ENCODE data around the gene RAB7B.

Gene RAB7B

DNA sequence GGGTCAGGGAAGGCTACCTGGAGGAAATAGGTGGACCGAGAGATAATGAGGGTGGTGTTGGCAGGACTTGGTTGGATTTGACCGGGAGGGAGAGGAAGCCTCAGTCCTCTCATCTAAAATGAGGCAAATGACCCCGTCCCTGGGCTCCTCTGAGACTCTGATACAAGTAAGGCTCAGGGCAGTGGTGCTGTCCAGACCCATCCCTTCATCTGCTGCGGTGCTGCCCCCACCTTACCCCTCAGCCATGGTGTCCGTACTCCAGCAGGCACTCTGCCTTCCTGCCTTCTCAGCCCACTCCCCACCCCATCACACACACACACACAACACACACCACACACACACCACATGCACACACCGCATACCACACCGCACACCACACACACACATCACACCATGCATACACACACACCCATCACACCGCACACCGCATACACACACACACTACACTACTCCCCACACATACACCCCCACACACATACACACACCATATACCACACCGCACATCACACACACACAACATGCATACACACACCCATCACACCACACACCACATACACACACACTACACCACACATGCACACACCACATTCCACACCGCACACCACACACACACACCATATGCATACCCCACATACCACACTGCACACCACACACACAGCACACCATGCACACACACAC, 30.6 kb downstream of the RAB7B start:
- peak; percentile 54 for DNase-seq

DNA sequence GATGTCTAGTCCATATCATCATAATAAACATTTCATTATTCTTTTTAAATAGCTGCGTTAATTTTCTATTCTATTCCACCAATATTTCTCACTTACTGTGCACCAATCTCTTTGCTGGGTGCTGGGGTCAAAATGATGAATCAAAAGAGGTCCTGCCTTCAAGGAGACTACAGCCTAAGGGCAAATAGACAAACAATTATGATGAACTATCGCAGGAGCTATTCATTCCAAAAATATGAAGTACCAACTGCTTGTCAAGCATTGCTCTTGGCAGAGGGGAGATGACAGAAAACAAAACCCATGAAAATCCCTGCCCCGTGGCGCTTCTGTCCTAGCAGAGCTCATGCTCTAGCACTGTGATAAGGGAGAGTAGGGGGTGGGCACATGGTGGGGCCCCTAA, 31.1 kb downstream of the RAB7B start:
- DNase-seq = no peak

DNA sequence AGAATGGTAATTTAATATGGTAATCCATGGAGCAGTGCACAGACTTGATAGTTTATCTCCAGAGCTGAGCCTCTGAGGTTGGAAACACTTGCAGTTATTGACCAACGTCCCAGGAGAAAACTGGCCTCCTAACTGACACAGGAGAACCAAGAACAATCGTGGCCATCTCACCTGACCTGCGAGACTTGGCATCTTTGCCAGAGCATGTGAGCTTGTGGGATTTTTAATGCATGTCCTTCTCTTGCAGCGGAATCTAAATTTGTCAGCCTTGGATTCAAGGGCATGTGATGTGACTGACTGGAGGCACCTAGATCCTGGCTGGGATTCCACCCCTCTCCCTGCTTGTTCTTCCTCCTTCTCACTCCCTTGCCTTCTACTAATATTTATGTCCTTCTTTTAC, 32.1 kb downstream of the RAB7B start:
- DNase-seq = no peak

DNA sequence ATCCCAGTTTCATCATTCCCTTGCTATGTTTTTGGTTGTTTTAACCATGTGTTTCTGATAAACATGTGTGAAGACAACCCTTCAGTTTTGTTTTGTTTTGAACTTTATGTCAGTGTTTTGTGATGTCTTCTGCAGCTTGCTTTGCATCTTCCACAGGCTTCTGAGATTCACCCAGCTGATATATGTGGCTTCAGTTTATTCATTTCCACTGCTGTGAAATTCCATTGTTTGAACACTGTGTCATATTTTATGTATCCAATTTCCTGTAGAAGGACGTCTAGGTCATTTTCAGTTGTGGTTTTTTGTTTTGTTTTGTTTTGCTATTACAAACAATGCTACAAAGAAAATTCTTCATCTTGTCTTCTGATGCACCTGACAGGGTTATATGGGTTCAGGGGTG, 32.7 kb downstream of the RAB7B start:
- no peak for DNase-seq

DNA sequence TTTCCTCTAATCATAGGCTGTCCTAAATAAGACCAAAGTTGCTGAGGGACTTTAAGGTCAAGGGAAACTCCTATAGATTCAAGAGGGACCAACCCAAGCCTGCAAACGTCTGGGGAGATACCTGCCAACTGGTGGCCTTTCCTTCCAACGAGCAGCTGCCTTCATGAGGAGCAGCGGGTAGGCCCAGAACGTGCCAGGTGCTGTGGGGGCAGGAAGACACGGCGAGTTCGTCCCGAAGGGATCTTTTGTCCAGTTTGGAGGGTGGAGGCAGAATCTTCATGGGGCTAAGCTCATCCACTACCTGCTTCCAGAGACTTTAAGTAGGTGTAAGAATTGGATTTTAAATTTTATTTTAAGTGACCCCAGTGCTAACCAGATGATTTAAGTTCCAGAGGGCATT, 34.0 kb downstream of the RAB7B start:
- DNase-seq = no peak

DNA sequence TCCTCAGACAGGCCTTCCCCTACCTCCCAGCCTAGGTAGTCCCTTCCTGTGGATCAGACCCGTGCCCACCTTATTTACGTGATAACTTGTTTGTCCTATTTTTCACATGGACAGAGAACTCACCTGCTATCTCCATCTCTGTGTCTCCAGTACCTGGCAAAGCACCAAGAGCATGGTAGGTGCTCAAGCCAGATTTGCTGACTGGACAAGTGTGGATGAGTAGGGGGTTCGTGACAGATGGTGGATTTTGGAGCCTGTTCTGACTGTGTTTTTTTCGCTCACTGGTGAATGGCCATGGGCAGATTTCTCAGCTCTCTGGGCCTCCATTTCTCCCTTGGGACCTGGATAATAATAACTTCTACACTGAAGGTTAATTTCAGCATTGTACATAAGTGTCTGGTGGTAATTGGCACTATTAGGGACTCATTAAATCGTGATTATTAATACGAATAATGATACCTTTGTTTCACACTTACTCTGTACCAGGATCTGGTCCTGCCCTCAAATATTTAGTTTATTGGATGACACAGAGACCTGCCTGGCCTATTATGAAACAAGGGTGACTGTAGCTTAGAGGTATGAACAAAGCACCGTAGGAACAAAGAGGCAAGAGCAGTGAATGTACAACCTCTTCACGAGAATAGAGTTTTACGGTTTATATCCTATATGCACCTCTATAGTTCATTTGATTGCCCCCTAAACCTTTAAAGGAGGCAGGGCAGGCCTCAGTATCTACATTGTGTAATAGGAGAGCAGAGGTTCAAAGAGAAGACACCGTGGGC, 35.5 kb downstream of the RAB7B start:
- DNase-seq = no peak

DNA sequence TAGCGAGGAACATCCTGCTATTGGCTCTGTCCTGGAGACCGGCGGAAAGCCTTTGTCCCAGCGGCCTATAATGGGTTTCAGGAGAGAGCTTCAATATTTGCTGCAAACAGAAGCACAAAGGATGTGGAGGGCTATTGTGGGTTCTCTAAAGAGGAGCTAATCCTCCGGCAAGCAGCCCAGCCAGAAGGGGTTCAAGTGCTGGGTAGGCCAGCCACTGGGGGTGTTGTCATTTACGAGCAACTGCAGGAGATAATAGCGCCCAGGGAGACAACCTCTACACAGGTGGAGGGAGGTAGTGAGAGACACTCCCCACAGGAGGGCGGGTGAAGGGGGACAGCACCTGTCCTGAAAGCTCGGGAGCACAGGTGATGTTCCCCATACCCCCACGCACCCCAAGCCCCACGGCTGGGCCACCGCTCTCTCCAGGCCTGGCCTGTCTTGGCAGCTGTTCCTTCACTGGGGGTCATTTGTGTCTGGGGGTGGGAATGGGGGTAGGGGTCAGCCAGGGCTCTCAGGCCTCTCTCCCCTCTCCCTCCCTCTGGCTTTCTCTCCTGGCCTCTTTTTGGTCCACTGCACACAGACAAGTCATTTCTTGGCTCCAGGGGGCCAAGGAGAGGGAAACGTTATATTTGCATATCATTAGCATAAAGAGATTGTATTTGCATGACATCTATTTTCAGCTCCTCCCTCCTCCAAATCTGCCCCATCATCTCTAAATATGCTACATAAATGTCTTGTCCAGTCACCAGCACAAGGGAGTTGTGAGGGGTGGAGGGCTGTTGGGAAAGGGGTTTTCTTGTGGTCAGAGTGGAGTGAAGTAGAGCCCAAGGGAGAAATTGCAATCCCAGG, 37.9 kb downstream of the RAB7B start:
- DNase-seq = no peak

DNA sequence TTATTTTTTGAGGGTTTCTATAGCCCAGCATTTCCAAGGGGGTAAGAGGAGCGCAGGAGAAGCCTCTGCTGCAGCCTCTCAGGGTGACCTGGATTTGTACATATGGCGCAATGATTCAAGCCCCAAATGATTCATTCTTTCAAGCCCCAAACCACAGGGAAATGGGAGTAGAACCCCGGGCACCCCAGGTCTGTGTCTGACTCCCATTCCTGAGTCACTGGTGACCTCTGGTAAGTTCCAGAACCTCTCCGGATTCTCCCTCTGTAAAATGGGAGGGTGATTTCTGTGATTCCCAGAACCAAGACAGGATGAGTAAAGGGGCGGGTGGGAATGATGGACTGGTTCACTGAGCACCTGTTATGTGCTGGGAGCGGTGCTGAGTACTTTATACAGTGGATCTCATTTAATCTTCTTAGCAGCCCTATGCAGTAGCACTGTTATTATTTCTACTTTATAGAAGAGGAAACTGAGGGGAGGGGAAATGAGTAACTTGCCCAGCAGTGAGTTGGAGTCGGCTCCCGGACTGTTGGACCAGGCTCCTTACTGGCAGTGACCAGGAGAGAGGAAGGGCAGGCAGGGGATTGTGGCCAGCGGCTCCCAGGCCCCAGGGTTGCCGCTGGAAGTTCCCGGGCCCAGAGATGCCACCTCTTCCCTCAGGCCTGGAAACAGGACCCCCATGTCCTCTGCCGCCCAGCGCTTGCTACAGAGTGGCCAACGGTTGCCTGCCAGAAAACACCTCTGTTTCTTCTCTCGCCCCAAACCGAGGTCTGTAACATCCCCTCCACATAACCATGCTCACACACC, 39.6 kb downstream of the RAB7B start:
- DNase-seq = peak; percentile 52

DNA sequence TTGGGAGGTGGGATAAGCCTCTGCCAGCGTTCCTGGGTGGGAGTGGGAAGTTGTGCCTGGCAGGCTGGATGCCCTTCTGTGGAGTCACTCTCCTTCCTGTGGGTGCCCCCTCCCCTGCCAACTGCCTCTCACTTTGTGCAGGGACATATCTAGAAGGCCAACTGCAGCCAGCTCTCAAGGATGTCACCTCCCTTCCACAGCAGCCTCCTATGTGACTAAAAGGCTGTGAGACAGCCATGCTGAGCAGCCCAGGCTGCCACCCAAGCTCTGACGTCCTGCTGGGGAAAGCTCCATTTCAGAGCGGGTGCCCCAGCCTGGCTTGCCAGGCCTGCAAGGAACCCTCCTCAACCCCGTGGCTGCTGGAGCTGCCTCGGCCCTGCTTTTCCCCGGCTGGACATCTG, 40.4 kb downstream of the RAB7B start:
- no peak for DNase-seq

DNA sequence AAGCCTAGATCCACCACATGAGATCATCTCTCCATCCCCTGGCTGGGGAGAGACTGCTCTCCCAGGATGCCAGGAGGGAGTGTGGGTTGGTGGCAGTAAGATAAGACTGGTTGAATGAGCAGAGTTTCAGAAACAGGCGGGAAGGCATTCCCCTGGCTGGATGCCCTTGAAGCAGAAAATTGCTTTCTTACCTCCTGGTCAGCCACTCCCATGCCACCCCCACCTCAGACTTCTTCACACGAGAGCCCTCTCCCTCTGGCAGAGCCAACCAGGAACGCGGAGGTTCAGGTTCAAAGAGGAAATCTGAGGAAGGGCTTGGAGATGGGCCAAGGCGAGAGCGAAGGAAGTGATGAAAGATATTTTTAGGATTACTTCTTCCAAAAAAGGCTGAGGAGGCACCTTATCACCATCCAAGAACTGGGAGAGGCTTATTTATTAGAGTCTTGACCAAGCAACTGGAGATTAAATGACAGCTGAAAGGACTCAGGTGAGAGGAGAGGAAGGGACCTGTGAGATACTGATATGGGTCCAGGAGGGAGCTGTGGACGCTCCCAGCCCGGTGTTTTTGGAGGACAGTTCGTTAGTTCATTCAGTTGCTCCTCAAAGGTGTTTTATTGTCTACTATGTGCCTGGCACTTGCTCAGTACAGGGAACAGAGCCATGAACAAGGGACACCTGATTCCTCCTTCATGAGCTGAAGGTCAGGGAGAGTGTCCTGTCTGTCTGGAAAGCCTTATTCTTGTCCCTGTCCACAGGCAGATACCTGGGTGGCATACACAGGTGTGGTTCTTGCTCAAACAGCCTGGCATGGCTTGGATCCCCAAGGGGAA, 41.0 kb downstream of the RAB7B start:
- peak; percentile 47 for DNase-seq

DNA sequence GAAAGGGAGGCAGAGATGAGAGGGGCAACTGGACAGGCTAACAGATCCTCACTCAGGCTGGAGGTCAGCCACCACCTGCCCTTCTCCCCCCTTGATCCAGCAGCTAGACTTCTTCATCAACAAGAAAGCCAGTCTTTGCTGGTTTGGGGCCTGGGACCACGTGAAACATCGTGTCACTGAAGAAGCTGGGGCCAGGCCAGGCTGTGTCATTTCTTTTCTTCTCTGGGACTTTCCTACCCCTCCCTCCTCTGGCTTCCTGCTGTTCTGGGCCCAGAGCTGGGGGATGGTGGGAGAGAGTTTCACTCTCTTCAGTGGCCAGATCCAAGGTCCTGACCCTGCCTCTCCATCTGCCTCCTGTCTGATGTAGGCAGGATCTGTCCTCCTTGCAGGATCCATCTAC, 41.8 kb downstream of the RAB7B start:
- DNase-seq = peak; percentile 46

DNA sequence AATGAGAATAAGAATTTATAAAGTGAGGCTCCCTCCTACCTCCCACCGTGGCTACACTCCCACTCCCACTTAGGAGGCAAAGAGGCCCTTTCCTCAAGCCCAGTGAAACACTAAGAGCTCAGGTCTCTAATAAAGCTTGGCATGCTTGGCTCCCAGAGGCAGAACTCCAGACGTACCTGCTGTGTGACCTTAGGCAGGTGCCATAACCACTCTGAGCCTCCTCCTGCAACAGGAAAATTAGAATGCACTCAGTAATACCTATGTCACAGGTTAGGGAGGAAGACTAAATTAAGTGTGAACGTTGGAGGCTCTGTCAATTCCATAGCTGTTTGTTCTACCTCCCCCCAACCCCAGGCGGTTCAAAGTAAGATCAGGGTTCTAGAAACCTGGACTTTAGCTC, 43.4 kb downstream of the RAB7B start:
- DNase-seq = no peak

DNA sequence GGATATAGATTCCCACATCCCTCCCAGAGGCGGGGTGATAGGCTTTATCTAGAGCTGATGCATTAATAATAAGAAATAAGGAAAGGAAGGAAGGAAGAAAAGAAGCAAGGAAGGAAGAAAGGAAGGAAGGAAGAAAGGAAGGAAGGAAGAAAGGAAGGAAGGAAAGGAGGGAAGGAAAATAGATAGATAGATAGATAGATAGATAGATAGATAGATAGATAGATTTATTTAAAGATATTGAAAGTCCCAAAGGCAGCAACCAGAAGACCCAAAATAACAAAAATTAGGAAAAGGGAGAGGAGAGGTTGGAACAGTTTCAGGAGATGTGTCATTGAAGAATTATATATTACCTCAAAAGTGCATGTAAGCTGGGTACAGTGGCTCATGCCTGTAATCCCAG, 47.7 kb downstream of the RAB7B start:
- DNase-seq = no peak

DNA sequence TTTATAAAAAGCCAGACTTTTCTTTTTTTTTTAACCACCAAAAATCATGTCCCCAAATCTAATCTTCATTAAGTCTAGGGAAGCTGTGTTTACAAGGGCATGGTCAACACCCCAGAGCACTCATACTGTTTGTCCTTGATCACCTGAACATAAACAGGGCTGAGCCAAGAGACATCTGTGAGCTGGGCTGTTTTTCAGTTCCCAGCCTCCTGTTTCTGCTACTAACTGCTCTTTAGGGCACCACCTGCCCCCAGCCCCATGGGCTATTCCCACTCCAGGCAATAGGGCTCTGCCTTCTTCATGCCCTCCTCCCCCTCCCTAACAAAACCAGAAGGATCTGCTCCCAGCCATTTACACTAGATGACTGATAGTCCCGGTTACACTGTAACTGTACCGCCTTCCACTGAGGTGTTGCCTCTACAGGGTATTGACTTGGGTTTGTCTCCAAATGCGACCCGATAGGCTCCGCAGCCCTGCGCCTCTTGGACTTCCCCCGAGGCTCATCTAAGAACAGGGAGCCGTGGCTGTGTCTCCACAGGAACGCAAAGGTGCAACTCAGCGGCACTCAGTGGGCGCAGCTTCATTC, 48.3 kb downstream of the RAB7B start:
- DNase-seq = no peak

DNA sequence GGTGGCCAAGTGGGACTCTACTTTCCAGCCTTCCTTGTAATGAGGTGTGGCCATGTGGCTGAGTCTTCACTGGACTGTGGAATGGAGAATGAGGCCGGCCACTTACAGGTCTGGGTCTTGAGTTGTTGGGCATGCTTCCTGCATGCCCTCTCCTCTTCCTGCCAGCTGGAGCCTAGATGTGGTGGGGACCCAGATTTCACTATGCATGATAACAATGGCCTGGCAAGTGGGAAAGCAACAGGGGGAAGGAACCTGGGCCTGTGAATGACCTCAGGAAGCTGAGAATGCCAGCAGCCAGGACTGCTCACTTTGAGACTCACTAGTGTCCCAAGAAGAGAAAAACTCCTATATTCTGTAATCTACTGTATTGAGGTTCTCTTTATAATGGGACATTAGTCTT, 51.4 kb downstream of the RAB7B start:
- DNase-seq = no peak

DNA sequence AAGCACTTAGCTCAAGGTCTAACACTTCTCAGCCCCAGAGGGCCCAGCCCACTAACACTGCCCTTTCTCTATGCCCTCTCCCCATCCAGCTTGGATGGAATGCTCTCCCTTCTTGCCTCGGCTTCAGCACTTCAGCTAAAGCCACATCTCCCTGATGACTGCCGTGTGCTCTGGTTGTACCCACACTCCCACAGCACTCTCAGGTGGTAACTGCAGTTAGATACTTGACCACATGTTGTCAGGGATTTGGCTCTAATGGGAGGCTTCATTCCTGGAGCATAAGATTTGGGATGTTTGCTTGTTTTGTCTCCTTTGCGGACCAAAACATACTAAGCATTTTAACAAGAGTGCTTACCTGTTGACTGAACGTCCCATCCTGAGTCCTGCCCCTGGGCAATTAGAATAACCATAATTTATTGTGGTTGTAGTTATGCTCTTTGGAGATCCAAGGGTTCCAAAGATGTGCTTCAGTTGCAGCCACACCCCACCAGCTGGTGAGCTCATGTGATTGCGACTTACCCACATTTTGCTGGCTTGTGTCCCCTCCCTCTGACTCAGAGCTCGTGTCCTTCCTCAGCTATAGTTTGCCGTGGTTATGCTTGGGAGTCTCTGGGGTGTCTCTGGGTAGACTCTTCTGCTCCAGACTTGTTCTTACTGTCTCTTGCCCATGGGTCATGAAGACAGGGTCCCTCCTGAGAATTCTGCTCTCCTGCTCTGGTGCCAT, 52.2 kb downstream of the RAB7B start:
- DNase-seq = peak; percentile 70

DNA sequence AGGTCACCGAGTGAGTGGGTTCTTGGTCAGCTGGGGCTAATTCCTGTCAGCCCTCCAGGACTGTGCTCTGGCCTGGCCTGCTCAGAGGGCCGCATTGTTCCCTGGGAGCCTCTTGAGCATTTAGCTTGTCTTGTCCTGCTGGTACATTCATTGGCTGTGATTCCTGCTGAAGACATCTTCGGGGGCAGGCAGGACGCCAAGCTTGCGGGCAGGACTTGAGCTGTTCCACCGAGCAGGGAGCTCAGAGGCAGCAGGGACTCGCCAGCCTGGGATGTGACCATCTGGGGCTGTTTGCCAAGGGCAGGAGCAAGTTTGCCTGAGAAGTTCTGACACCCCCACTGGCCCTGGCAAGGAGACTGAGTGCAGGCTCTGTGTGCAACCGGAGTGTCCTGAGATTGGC, 52.9 kb downstream of the RAB7B start:
- DNase-seq = peak; percentile 79

DNA sequence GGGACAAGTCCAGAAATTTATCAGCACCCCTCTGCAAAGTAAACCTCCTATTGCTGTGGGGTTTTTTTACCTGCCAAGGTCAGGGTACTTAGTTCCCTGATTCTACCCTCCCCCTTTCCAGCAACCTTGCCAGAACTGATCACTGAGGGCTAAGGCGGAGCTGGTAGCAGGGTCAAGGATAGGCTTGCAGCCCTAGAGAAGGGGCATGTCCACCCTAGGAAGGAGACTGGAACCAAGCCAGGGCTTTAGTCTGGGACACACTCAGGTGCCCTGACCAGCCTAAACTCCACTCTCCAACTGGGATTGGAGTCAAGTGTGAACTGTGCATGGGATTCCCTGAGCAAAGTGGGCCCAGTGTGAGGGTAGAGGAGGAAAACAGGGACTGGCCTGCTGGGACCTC, 53.4 kb downstream of the RAB7B start:
- no peak for DNase-seq

DNA sequence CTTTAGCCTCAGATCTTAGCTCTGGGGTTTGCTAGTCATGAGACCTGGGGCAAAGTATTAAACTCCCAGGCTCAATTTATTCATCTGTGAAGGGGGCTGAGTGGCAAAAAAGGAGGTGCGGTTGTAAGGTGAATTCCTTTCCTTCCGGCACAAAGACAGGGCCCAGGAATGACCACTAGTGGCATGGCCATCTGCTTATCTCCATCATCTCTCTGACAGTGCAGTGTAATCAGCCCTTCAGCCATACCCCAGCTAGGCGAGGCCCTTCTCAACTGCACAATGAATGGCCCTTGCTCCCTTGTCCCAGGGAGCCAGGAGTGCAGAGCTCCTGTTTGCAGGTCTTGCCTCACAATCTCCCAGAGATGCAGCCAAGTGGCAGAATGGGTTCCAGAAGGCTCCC, 54.3 kb downstream of the RAB7B start:
- DNase-seq = no peak

DNA sequence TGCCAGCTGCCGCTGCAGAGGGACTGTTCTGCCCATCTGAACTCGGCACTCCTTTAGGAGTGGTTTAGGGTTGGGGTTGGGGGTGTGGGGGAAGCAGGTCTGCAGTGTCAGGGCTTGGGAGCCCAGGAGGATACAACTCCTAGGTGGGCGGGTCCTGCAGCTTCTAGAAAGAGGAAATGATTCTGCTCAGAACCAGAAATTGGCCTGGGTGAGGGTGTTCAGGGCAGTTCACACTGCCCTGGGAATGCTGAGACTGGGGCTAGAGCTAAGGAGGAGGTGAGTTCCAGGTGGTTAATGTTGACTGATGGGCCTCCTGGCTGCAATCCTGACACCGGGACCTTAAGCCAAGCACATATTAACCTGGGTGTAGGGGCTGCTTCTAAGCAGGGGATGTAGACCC, 55.2 kb downstream of the RAB7B start:
- no peak for DNase-seq

DNA sequence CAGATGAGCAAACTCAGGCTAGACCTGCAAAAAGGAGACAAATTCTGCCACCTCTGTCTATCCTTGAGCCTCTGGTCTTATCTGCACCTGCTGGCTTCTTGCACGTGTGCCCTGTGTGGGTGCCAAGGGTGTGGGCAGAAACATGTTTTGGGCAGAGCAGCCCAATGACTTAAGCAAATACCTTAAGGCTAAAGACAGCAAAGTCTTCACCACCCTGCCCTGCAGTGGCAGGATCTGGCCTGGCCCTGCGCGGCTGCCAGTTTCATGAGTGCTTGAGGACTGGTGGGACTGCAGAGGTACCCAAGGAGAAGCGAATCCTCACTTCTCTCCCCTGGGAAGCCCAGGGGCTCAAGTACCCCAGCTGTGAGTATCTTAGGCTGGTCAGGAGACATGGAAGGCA, 56.2 kb downstream of the RAB7B start:
- no peak for DNase-seq
